ENCODE results near the gene SULT2A1. TPM values are rescaled to one million over a fixed set of nuclear protein-coding genes. Genes with fewer than 3 reads are reported as not detected.

Gene SULT2A1
- total and polyA plus RNA-seq, 8 donors, result 0.41 TPM; not detected in 7

DNA sequence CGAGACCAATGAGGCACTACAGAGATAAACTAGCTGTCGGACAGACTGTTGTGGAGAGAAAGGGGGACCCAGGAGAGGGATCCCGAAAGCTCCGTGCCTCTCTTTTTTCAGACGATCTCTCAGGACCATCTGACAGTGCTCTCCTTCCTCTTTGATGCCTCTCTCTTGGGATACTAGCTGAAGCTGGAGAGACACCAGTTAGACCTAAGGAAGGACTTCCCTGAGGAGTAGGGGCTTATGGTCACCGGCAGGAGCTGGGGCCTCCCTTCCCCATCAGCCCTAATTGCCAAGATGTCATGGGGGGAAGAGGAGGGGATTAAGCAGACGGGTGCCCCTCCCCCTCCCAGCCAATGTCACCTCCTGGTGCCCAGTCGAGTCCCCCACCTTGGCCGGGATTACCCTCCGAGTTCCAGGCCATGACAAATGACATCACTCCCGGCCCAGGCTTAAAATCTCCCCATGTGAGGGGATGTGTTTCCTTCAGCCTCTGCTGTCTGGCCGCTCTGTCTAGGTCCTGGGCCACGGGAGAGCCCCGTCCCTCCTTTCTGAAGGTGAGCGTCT, 64.6 kb downstream of the SULT2A1 start, which contains the start of gene CRX:
CRX (plus strand) TSS at position 478 of the 561 bp plus-strand sequence. CDS start 12,507 bp downstream, outside the sequence.
- H3K4me1 ChIP-seq, result no peaks in the 10 kb centered on the region
- DNase-seq, result no peak
- no peak for ATAC-seq
- H3K27me3 ChIP-seq, result no peaks in the 10 kb centered on the region
- 25 to 32% methylated on average over 15 of the region's 15 CpGs for WGBS, 2 donors
- FAIRE-seq, result no peak
- TF ChIP-seq, protein P1, sequence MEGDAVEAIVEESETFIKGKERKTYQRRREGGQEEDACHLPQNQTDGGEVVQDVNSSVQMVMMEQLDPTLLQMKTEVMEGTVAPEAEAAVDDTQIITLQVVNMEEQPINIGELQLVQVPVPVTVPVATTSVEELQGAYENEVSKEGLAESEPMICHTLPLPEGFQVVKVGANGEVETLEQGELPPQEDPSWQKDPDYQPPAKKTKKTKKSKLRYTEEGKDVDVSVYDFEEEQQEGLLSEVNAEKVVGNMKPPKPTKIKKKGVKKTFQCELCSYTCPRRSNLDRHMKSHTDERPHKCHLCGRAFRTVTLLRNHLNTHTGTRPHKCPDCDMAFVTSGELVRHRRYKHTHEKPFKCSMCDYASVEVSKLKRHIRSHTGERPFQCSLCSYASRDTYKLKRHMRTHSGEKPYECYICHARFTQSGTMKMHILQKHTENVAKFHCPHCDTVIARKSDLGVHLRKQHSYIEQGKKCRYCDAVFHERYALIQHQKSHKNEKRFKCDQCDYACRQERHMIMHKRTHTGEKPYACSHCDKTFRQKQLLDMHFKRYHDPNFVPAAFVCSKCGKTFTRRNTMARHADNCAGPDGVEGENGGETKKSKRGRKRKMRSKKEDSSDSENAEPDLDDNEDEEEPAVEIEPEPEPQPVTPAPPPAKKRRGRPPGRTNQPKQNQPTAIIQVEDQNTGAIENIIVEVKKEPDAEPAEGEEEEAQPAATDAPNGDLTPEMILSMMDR (IDR thresholded peaks at IDR 0.05), result no peak
- no peak within 1 kb of the TSS for H3K27ac ChIP-seq
- intact Hi-C loops (cut with DNase I), result no loop called here
- H3K36me3 ChIP-seq, result no peaks in the 10 kb centered on the region
- H3K9me3 ChIP-seq, result no peaks in the 10 kb centered on the region
- no peak within 1 kb of the TSS for H3K4me3 ChIP-seq

Other genes starting within 250 kb of the SULT2A1 start
- 10 to 100 TPM; 14.8 to 28.3 (median 21.6) TPM for gene EHD2, start 172.9 kb downstream of the SULT2A1 start, total RNA-seq
- gene EHD2, start 172.9 kb downstream of the SULT2A1 start, polyA plus RNA-seq, result 10 to 100 TPM; 13.4 to 17.9 TPM
- 100 to 1,000 TPM; 297 to 510 (median 392) TPM for gene NOP53, start 140.8 kb downstream of the SULT2A1 start, total RNA-seq
- gene NOP53, start 140.8 kb downstream of the SULT2A1 start, polyA plus RNA-seq, result 100 to 1,000 TPM; 304 to 576 TPM
- 100 to 1,000 TPM in 1 of 6 donors, 10 to 100 TPM in 5; 55.4 to 139 (median 76.3) TPM for gene SELENOW, start 107.6 kb downstream of the SULT2A1 start, total RNA-seq
- 100 to 1,000 TPM; 286 to 291 TPM for gene SELENOW, start 107.6 kb downstream of the SULT2A1 start, polyA plus RNA-seq
- not detected for gene TPRX1, start 81.8 kb downstream of the SULT2A1 start, total RNA-seq
- gene TPRX1, start 81.8 kb downstream of the SULT2A1 start, polyA plus RNA-seq, result not detected
- gene CRX, start 64.4 kb downstream of the SULT2A1 start, total RNA-seq, result not detected
- not detected for gene CRX, start 64.4 kb downstream of the SULT2A1 start, polyA plus RNA-seq
- not detected for gene TPRX2, start 27.1 kb downstream of the SULT2A1 start, total RNA-seq
- gene TPRX2, start 27.1 kb downstream of the SULT2A1 start, polyA plus RNA-seq, result not detected
- gene BSPH1, start 105.9 kb upstream of the SULT2A1 start, total RNA-seq, result not detected
- gene BSPH1, start 105.9 kb upstream of the SULT2A1 start, polyA plus RNA-seq, result not detected
- not detected for gene ELSPBP1, start 108.3 kb upstream of the SULT2A1 start, total RNA-seq
- not detected for gene ELSPBP1, start 108.3 kb upstream of the SULT2A1 start, polyA plus RNA-seq
- not detected for gene CABP5, start 157.8 kb upstream of the SULT2A1 start, total RNA-seq
- gene CABP5, start 157.8 kb upstream of the SULT2A1 start, polyA plus RNA-seq, result not detected
- 10 to 100 TPM in 3 of 6 donors, 1 to 10 TPM in 3; 2.9 to 13.6 (median 9.0) TPM for gene PLA2G4C, start 224.5 kb upstream of the SULT2A1 start, total RNA-seq
- gene PLA2G4C, start 224.5 kb upstream of the SULT2A1 start, polyA plus RNA-seq, result 10 to 100 TPM; 14.9 to 21.7 TPM